Keratinocyte (primary cell): ENCODE data around the gene INSRR. TPM values are rescaled to one million over a fixed set of nuclear protein-coding genes. Genes with fewer than 3 reads are reported as not detected.
A peak's percentile ranks its signal among the peaks of the same experiment; 100 is the strongest.

Source experiments
- DNase-seq: peaks from one replicate; pipeline ENCODE4 v3.0.0-alpha.2; 2011; ENCODE audit warnings: low read depth, missing footprints, low spot score
- FAIRE-seq: peaks from 2 replicates; lab custom pipeline; 2011; peaks lifted over from hg19 to GRCh38; lab: Jason Lieb, UNC
- H2AFZ ChIP-seq: 2 replicates; pipeline ENCODE4 v1.6.0; 2012; ENCODE audit warnings: low read length, control low read depth, inconsistent platforms; ENCODE audit not compliant: control insufficient read depth
- H3K27ac ChIP-seq: 2 replicates; pipeline ENCODE4 v1.5.1; 2011; ENCODE audit warnings: low read length; ENCODE audit not compliant: control insufficient read depth, insufficient read depth
- H3K27me3 ChIP-seq: 3 replicates; pipeline ENCODE4 v1.6.0; 2011; ENCODE audit warnings: low read length; ENCODE audit not compliant: control insufficient read depth, insufficient read depth; ENCODE audit errors: extremely low read depth
- H3K36me3 ChIP-seq, 2 experiments: 2 replicates in 1 of 2; 3 replicates in 1 of 2; pipeline ENCODE4 v1.5.1; 2011; ENCODE audit warnings: low read length in 2 of 2, mild to moderate bottlenecking in 1 of 2; ENCODE audit not compliant: control insufficient read depth in 2 of 2, insufficient read depth in 2 of 2; ENCODE audit errors: extremely low read depth in 1 of 2
- H3K4me1 ChIP-seq: 3 replicates; pipeline ENCODE4 v1.5.1; 2011; ENCODE audit warnings: low read length; ENCODE audit not compliant: control insufficient read depth, insufficient read depth; ENCODE audit errors: extremely low read depth
- H3K4me2 ChIP-seq: 3 replicates; pipeline ENCODE4 v1.6.0; 2011; ENCODE audit warnings: low read depth, low read length; ENCODE audit not compliant: control insufficient read depth, insufficient read depth; ENCODE audit errors: extremely low read depth
- H3K4me3 ChIP-seq, 3 experiments: fragments of 200-600 bp in 1 of 3; sonication (generic) in 1 of 3; 2 replicates in 2 of 3; 3 replicates in 1 of 3; pipeline ENCODE4 v1.5.1; 2011 to 2016; ENCODE audit warnings: low read length in 3 of 3, mild to moderate bottlenecking in 3 of 3, control low read depth in 2 of 3, inconsistent platforms in 1 of 3, low read depth in 1 of 3, mixed read lengths in 1 of 3, mixed run types in 1 of 3, moderate library complexity in 1 of 3; ENCODE audit not compliant: control insufficient read depth in 2 of 3, insufficient read depth in 2 of 3; ENCODE audit errors: extremely low read depth in 1 of 3
- H3K79me2 ChIP-seq: 2 replicates; pipeline ENCODE4 v1.6.0; 2012; ENCODE audit warnings: low read length; ENCODE audit not compliant: control insufficient read depth, insufficient read depth
- H3K9ac ChIP-seq: 3 replicates; pipeline ENCODE4 v1.6.0; 2011; ENCODE audit warnings: low read length; ENCODE audit not compliant: control insufficient read depth, insufficient read depth; ENCODE audit errors: extremely low read depth
- H3K9me1 ChIP-seq: 3 replicates; pipeline ENCODE4 v1.6.0; 2011; ENCODE audit warnings: low read length; ENCODE audit not compliant: control insufficient read depth, insufficient read depth; ENCODE audit errors: extremely low read depth
- H3K9me3 ChIP-seq: 2 replicates; pipeline ENCODE4 v1.5.1; 2012; ENCODE audit warnings: low read depth, low read length; ENCODE audit not compliant: control insufficient read depth
- H4K20me1 ChIP-seq: 3 replicates; pipeline ENCODE4 v1.6.0; 2011; ENCODE audit warnings: low read length; ENCODE audit not compliant: control insufficient read depth, insufficient read depth; ENCODE audit errors: extremely low read depth
- EZH2 ChIP-seq: IDR thresholded peaks from one replicate; pipeline ENCODE4 v1.6.1; 2012; ENCODE audit warnings: inconsistent platforms, mild to moderate bottlenecking, low read length, moderate library complexity
- dilution Hi-C: fragments of 300-500 bp; cut with MboI; formaldehyde crosslinking; loops from one replicate; pipeline ENCODE4 v1.7.0; 2020; ENCODE audit warnings: low sequenced_read_pairs; ENCODE audit not compliant: extremely low pct_ligation_motif_present
- polyA plus RNA-seq, 5 experiments: library from polyadenylated mRNA; depleted of rRNA in 3 of 5; stranded (reverse) in 3 of 5; stranded (forward) in 1 of 5; unstranded in 1 of 5; fragments of >200 nt; gene quantifications; 1 replicate in 1 of 5; 2 replicates in 3 of 5; 3 replicates in 1 of 5; pipeline versions ENCODE4 v1.2.1 to v1.2.3, GENCODE V29; 2011 to 2012; ENCODE audit warnings: missing spikeins in 2 of 5, low read depth in 1 of 5, low replicate concordance in 1 of 5
- TF ChIP-seq, protein P1 (sequence below), 3 experiments: IDR thresholded peaks in 1 of 3; conservative IDR thresholded peaks in 1 of 3; optimal IDR thresholded peaks in 1 of 3; 2 replicates in 2 of 3; 3 replicates in 1 of 3; pipeline versions ENCODE3 to v1.5.1; 2011; ENCODE audit warnings: low read length in 3 of 3, mild to moderate bottlenecking in 3 of 3, moderate library complexity in 2 of 3, control low read depth in 1 of 3, inconsistent platforms in 1 of 3; ENCODE audit not compliant: insufficient read depth in 2 of 3; ENCODE audit errors: extremely low read depth in 1 of 3

Gene INSRR
- polyA plus RNA-seq, 1 donor (not counting 4 experiments of a cell fraction or from before 2014, with no cell fraction given), result not detected

DNA sequence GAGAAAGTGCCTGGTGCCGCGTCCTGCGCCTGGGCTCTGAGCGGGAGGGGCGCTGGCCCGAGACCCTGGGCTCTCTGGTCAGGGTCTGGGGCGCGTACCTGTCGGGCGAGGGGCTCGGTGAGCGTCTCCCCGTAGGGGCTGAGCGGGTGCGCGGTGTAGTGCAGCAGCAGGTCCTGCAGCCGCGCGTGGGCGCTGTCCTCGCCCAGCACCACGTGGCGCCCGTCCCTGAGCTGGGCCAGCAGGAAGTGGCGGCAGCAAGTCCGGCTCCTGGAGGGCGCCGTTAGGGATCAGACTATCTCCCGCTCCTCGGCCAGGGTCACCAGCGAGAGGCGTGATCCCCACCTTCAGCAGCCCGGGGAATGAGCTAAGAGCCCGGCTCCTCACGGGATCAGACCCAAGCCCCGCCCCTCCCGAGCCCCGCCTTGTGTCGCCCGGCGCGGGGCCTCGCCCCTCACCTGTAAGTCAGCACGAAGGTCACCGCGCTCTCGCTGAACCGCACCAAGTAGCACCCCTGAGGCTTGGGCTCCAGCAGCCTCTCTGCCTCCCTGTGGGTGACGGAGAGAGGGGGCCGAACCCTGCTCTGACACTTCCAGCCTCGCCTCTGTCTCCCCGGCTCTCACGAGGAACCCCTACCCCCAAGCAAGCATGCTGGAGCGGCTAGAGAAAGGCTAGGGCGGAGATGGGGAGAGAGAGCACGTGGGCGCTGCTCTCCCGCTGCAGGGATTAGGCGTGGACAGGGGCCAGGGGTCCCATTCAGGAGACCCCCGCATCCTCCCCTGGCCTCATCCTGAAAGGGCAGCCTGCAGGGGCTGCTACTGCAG, 45.0 kb downstream of the INSRR start:
- H3K36me3 ChIP-seq, result no peaks in the 10 kb centered on the region
- H3K4me1 ChIP-seq, result peaks cover 48% of the 10 kb centered on the region
- H3K27ac ChIP-seq, result no peak overlapping the region
- no peak for TF ChIP-seq EZH2
- TF ChIP-seq, protein P1, sequence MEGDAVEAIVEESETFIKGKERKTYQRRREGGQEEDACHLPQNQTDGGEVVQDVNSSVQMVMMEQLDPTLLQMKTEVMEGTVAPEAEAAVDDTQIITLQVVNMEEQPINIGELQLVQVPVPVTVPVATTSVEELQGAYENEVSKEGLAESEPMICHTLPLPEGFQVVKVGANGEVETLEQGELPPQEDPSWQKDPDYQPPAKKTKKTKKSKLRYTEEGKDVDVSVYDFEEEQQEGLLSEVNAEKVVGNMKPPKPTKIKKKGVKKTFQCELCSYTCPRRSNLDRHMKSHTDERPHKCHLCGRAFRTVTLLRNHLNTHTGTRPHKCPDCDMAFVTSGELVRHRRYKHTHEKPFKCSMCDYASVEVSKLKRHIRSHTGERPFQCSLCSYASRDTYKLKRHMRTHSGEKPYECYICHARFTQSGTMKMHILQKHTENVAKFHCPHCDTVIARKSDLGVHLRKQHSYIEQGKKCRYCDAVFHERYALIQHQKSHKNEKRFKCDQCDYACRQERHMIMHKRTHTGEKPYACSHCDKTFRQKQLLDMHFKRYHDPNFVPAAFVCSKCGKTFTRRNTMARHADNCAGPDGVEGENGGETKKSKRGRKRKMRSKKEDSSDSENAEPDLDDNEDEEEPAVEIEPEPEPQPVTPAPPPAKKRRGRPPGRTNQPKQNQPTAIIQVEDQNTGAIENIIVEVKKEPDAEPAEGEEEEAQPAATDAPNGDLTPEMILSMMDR (optimal IDR thresholded peaks at IDR 0.05 in 1 of 3, IDR thresholded peaks at IDR 0.05 in 1 of 3, conservative IDR thresholded peaks at IDR 0.05 in 1 of 3; ENCODE audit: extremely low read depth in 1 of 3, insufficient read depth in 2 of 3, low read length in 3 of 3), result peak; percentile 41 to 80 (median 78)
- H4K20me1 ChIP-seq, result no peaks in the 10 kb centered on the region
- peak overlapping the region; percentile 67 for H2AFZ ChIP-seq
- DNase-seq (no peak), FAIRE-seq (no peak)
- peak overlapping the region; percentile 25 to 59 (median 27) for H3K4me3 ChIP-seq
- H3K9me1 ChIP-seq, result no peaks in the 10 kb centered on the region
- H3K9ac ChIP-seq, result peak overlapping the region; percentile 11
- H3K4me2 ChIP-seq, result peak overlapping the region; percentile 69
- no peaks in the 10 kb centered on the region for H3K79me2 ChIP-seq
- dilution Hi-C loops, result no loop called here
- H3K9me3 ChIP-seq, result no peaks in the 10 kb centered on the region
- no peaks in the 10 kb centered on the region for H3K27me3 ChIP-seq

DNA sequence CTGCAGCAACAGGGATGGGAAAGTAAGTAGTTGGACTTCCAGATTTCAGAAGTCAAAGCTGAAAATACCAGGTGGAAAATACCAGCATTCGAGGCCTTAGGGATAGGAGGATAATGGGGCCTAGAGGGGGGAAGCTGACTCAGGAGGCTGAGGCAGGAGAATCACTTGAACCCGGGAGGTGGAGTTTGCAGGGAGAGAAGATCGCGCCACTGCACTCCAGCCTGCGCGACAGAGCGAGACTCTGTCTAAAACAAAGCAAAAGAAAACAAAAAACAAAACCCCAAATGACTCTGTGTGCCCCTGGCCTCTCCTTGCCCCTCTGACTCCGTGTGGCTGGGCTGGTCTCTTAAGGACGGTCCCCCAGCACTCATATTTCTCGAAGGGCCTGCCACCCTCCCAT, 45.6 kb downstream of the INSRR start:
- peak overlapping the region; percentile 34 for H2AFZ ChIP-seq
- FAIRE-seq, result no peak

More for the DNA sequence above, 45.6 kb downstream of the INSRR start:
- Histone ChIP-seq H3K4me1 (peaks cover 48% of the 10 kb centered on the region), H3K36me3 (no peaks in the 10 kb centered on the region), H3K4me3 (peak overlapping the region; percentile 25 to 59 (median 27)), H3K9me3 (no peaks in the 10 kb centered on the region), H3K9me1 (no peaks in the 10 kb centered on the region), H3K4me2 (peak overlapping the region; percentile 69), H3K79me2 (no peaks in the 10 kb centered on the region), H3K27me3 (no peaks in the 10 kb centered on the region), H3K9ac (no peak overlapping the region), H3K27ac (no peak overlapping the region), H4K20me1 (no peaks in the 10 kb centered on the region)
- TF ChIP-seq EZH2, result no peak
- dilution Hi-C loops, result no loop called here
- DNase-seq, result no peak
